Measurements from ENCODE around the gene GLUL. TPM values are rescaled to one million over a fixed set of nuclear protein-coding genes. Genes with fewer than 3 reads are reported as not detected.

Gene GLUL
- total and polyA plus RNA-seq, 2 of the 4 experiments (the other 2 are of a cell fraction): 131 to 385 TPM

DNA sequence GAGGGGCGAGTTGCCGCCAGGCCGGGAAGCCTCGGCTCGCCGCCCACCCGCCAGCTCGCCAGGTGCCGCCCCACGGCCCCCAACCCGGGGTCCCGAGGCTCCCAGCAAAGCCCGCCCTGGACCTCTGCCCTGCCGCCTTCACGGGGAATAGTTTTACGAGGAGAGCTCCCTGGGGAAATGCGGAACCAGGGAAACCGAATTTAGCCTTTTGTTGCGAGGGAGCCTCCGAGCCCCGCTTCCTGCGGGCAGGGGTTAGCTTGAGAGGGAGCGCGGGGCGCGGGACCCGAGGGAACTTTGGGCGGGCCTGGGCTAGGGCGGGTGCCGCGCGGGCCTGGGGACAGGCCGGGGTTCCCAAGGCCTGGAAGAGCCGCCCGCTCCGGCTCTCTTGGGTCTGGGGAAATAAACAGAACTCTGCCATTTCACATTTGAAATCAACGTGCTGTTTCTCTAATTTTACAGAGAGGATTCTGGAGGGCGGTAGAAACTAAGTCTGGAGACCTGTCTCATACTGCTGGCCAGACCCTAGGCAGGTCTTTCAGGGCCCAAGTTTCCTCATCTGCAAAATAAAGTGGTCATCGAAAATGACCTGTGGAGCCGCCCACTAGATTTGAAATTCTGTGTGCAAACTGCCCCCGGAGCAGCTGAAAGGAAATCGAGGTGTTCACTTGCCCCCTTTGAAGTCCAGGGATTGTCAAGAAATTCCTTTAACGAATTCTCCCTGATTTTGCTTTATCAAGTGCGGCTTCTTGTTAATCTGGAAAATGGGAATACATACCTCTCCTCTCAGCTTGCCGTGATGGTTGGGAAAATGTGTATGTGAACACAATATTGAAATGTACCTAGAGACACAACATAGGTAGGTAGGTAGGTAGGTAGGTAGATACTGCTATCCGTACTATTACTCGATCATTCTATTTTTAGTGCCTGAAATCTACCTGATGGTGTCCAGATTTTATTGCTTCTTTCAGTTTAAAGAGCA lies 749 bp upstream of the GLUL start:
- 3% methylated on average over 22 of the region's 47 CpGs; no CpG with 5 or more reads in 1 of the 2 experiments for WGBS, 2 experiments (ENCODE audit: extremely low coverage in 2 of 2, insufficient read length in 1 of 2)
- peaks cover 11% of the 10 kb centered on the region for H3K36me3 ChIP-seq (ENCODE audit: control insufficient read depth, insufficient read depth, low read length)
- peak overlapping the region; percentile 71 for H3K4me3 ChIP-seq (ENCODE audit: insufficient read depth, low read depth, low read length)
- DNase-seq (peak; percentile 9), ATAC-seq (ENCODE audit: low read depth) (peak; percentile 8)
- peaks cover 3% of the 10 kb centered on the region for H3K4me1 ChIP-seq (ENCODE audit: control insufficient read depth, insufficient read depth, low read length)
- H2AK5ac ChIP-seq (ENCODE audit: low read depth, low read length): 0 out of 2 replicates have a peak overlapping the region, but pooled peaks have one; percentile 14
- H3K27me3 ChIP-seq (ENCODE audit: control insufficient read depth, insufficient read depth, low read length): no peaks in the 10 kb centered on the region
- H3K4me2 ChIP-seq (ENCODE audit: low read depth, low read length): peak overlapping the region; percentile 84
- ChIA-PET CTCF (interaction anchor here (0.5 to 1.2 kb wide), 3 partner anchors 134 to 307 kb away, joined by 3 read pairs; no protein-coding TSS in a partner anchor), POLR2A (ENCODE audit: unreplicated experiment) (interaction anchor here (0.6 to 1.4 kb wide), 2 partner anchors 250 to 1470 kb away, joined by 5 to 12 read pairs; no protein-coding TSS in a partner anchor)
- 0 out of 2 replicates have a peak overlapping the region, but pooled peaks have one; percentile 49 for H3K56ac ChIP-seq (ENCODE audit: extremely low read depth, insufficient read depth, low read length)
- intact Hi-C loops (cut with micrococcal nuclease) (no loop called here), dilution Hi-C loops (cut with HindIII; ENCODE audit: low sequenced_read_pairs, unreplicated experiment) (no loop called here), in situ Hi-C loops (cut with MboI; ENCODE audit: low sequenced_read_pairs) (loop anchor here (10.0 kb wide), 1 partner anchor 308 kb away; no protein-coding TSS in a partner anchor)
- peaks cover 27% of the 10 kb centered on the region for H4K20me1 ChIP-seq (ENCODE audit: insufficient read depth, low read length)
- H3K79me1 ChIP-seq (ENCODE audit: low read depth in 1 of 2, low read length in 2 of 2): peaks cover 13 to 29% of the 10 kb centered on the region in 2 experiments
- H2BK15ac ChIP-seq (ENCODE audit: low read depth, low read length): no peak overlapping the region
- H3K14ac ChIP-seq (replicated peaks; ENCODE audit: low read depth, low read length): peak overlapping the region; percentile 90
- H3K27ac ChIP-seq (ENCODE audit: insufficient read depth, low read length): peak overlapping the region; percentile 75
- H4K5ac ChIP-seq (ENCODE audit: low read depth, low read length): peak overlapping the region; percentile 78
- H3K9me1 ChIP-seq (ENCODE audit: insufficient read depth, low read length): peaks cover 9% of the 10 kb centered on the region; the same call in 1 of the 2 replicates
- no peak overlapping the region for H2BK20ac ChIP-seq (ENCODE audit: low read depth, low read length)
- TF ChIP-seq MXI1 (IDR thresholded peaks at IDR 0.05; ENCODE audit: borderline replicate concordance, low read depth, low read length): no peak
- no peak for TF ChIP-seq SMC3 (IDR thresholded peaks at IDR 0.05; ENCODE audit: low read depth, low read length)
- TF ChIP-seq FOS (IDR thresholded peaks at IDR 0.05; ENCODE audit: low read depth, low read length): no peak
- TF ChIP-seq, protein P1, sequence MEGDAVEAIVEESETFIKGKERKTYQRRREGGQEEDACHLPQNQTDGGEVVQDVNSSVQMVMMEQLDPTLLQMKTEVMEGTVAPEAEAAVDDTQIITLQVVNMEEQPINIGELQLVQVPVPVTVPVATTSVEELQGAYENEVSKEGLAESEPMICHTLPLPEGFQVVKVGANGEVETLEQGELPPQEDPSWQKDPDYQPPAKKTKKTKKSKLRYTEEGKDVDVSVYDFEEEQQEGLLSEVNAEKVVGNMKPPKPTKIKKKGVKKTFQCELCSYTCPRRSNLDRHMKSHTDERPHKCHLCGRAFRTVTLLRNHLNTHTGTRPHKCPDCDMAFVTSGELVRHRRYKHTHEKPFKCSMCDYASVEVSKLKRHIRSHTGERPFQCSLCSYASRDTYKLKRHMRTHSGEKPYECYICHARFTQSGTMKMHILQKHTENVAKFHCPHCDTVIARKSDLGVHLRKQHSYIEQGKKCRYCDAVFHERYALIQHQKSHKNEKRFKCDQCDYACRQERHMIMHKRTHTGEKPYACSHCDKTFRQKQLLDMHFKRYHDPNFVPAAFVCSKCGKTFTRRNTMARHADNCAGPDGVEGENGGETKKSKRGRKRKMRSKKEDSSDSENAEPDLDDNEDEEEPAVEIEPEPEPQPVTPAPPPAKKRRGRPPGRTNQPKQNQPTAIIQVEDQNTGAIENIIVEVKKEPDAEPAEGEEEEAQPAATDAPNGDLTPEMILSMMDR (conservative IDR thresholded peaks at IDR 0.05; ENCODE audit: low read depth, low read length): no peak
- TF ChIP-seq ELK1 (IDR thresholded peaks at IDR 0.05; ENCODE audit: borderline replicate concordance, low read depth, low read length): no peak
- TF ChIP-seq USF2 (IDR thresholded peaks at IDR 0.05; ENCODE audit: low read depth, low read length): no peak
- no peak for TF ChIP-seq MAZ (IDR thresholded peaks at IDR 0.05; ENCODE audit: borderline replicate concordance, low read depth, low read length)
- no peak for TF ChIP-seq RAD21 (IDR thresholded peaks at IDR 0.05; ENCODE audit: low read length)
- peak overlapping the region; percentile 97 for H2AFZ ChIP-seq (replicated peaks; ENCODE audit: low read length, poor library complexity)
- H2BK5ac ChIP-seq (ENCODE audit: low read depth, low read length, poor library complexity, severe bottlenecking): peak overlapping the region; percentile 74
- peak overlapping the region; percentile 89 for H2AK9ac ChIP-seq (replicated peaks; ENCODE audit: low read depth, low read length, poor library complexity)
- peak overlapping the region; percentile 52 for H2BK120ac ChIP-seq (ENCODE audit: low read depth, low read length)
- no peaks in the 10 kb centered on the region for H3K9me3 ChIP-seq (ENCODE audit: control insufficient read depth, insufficient read depth, low read length)
- peak overlapping the region; percentile 81; the same call in 1 of the 2 replicates for H3K18ac ChIP-seq (ENCODE audit: low read depth, low read length)
- H4K8ac ChIP-seq (ENCODE audit: low read depth in 2 of 2, low read length in 2 of 2): peak overlapping the region; percentile 40 to 91; a peak in 3 of 4 replicates
- BruUV-seq (replicated peaks): no TSS peak
- H4K91ac ChIP-seq (ENCODE audit: insufficient read depth, low read depth, low read length): peak overlapping the region; percentile 80
- H3K23ac ChIP-seq (ENCODE audit: low read depth, low read length): peak overlapping the region; percentile 82
- peak overlapping the region; percentile 87 for H3K4ac ChIP-seq (ENCODE audit: low read depth, low read length)
- H3K9ac ChIP-seq (ENCODE audit: low read depth, low read length): peak overlapping the region; percentile 71
